Measurements from ENCODE around the gene BRD7. TPM values are rescaled to one million over a fixed set of nuclear protein-coding genes. Genes with fewer than 3 reads are reported as not detected.
A peak's percentile ranks its signal among the peaks of the same experiment; 100 is the strongest.

BRD7 gene
- total and polyA plus RNA-seq, 7 donors, result 34.2 to 56.4 (median 52.0) TPM

- intact Hi-C loops (cut with DNase I), result no loop called here
- Histone ChIP-seq H3K4me1 (peaks cover 0 to 56% (median 23%) of the 10 kb centered on the region in 4 donors), H3K9me3 (no peaks in the 10 kb centered on the region), H3K4me3 (no peak overlapping the region), H3K27me3 (no peaks in the 10 kb centered on the region), H3K27ac (peak overlapping the region in 1 of 4 donors; percentile 2), H3K36me3 (peaks cover 3 to 52% (median 4%) of the 10 kb centered on the region in 4 donors)
- 63 to 67% methylated on average over 7 of the region's 7 CpGs for WGBS, 2 donors
- no peak for DNase-seq
- TF ChIP-seq CTCF (IDR thresholded peaks at IDR 0.05) (peak in 2 of 4 experiments; percentile 35 to 47), EP300 (IDR thresholded peaks at IDR 0.05) (no peak)
Observed at GRCh38 chr16:50326835-50327465, 41.8 kb downstream of the BRD7 start.

GRCh38 chr16:50326264-50326663 is 42.5 kb downstream of the BRD7 start:
- TF ChIP-seq POLR2A (IDR thresholded peaks at IDR 0.05) (no peak), POLR2AphosphoS5 (IDR thresholded peaks at IDR 0.05) (no peak), CTCF (IDR thresholded peaks at IDR 0.05) (no peak), EP300 (IDR thresholded peaks at IDR 0.05) (no peak)
- WGBS, 2 donors, result 89 to 95% methylated on average over 5 of the region's 5 CpGs
- Histone ChIP-seq H3K27me3 (no peaks in the 10 kb centered on the region), H3K4me1 (peaks cover 0 to 49% (median 23%) of the 10 kb centered on the region in 4 donors), H3K4me3 (no peak overlapping the region), H3K27ac (no peak overlapping the region), H3K9me3 (no peaks in the 10 kb centered on the region), H3K36me3 (peaks cover 3 to 58% (median 4%) of the 10 kb centered on the region in 4 donors)
- intact Hi-C loops (cut with DNase I), result no loop called here
- no peak for DNase-seq

- no peak for DNase-seq
- H3K27me3 ChIP-seq, result no peaks in the 10 kb centered on the region
- 84% methylated on average over 6 of the region's 6 CpGs for WGBS, 2 donors
- no peak overlapping the region for H3K27ac ChIP-seq
- peaks cover 0 to 30% (median 10%) of the 10 kb centered on the region in 4 donors for H3K4me1 ChIP-seq
- TF ChIP-seq CTCF (IDR thresholded peaks at IDR 0.05), result no peak
- no peak for TF ChIP-seq POLR2A (IDR thresholded peaks at IDR 0.05)
- no peak for TF ChIP-seq POLR2AphosphoS5 (IDR thresholded peaks at IDR 0.05)
- TF ChIP-seq EP300 (IDR thresholded peaks at IDR 0.05), result no peak
- H3K36me3 ChIP-seq, result peaks cover 14 to 77% (median 22%) of the 10 kb centered on the region in 4 donors
- intact Hi-C loops (cut with DNase I), result no loop called here
- H3K9me3 ChIP-seq, result no peaks in the 10 kb centered on the region
- H3K4me3 ChIP-seq, result no peak overlapping the region
Observed at GRCh38 chr16:50324345-50324744, 44.4 kb downstream of the BRD7 start.

GRCh38 chr16:50323335-50324011 is 45.3 kb downstream of the BRD7 start:
- Histone ChIP-seq H3K27me3 (no peaks in the 10 kb centered on the region), H3K9me3 (no peaks in the 10 kb centered on the region), H3K4me3 (no peak overlapping the region), H3K36me3 (peaks cover 14 to 86% (median 30%) of the 10 kb centered on the region in 4 donors), H3K27ac (peak overlapping the region in 3 of 4 donors; percentile 22 to 40 (median 33)), H3K4me1 (peaks cover 0 to 25% (median 7%) of the 10 kb centered on the region in 4 donors)
- intact Hi-C loops (cut with DNase I), result no loop called here
- peak; percentile 73 for DNase-seq
- 68% methylated on average over 11 of the region's 11 CpGs for WGBS, 2 donors
- TF ChIP-seq CTCF (IDR thresholded peaks at IDR 0.05), result no peak
- peak in 2 of 4 donors; percentile 55 to 63 for TF ChIP-seq POLR2AphosphoS5 (IDR thresholded peaks at IDR 0.05)

Measured in sigmoid colon (tissue), 7 donors.